NCI-H2107 treated with DMSO at 0.1 percent for 48 hours (cell line): ENCODE results near the gene ELK4.

Experiments
- DNase-seq: peaks from one replicate; lab custom pipeline; 2025; ENCODE audit not compliant: unreplicated experiment; lab: John Stamatoyannopoulos, UW

Gene ELK4

DNA sequence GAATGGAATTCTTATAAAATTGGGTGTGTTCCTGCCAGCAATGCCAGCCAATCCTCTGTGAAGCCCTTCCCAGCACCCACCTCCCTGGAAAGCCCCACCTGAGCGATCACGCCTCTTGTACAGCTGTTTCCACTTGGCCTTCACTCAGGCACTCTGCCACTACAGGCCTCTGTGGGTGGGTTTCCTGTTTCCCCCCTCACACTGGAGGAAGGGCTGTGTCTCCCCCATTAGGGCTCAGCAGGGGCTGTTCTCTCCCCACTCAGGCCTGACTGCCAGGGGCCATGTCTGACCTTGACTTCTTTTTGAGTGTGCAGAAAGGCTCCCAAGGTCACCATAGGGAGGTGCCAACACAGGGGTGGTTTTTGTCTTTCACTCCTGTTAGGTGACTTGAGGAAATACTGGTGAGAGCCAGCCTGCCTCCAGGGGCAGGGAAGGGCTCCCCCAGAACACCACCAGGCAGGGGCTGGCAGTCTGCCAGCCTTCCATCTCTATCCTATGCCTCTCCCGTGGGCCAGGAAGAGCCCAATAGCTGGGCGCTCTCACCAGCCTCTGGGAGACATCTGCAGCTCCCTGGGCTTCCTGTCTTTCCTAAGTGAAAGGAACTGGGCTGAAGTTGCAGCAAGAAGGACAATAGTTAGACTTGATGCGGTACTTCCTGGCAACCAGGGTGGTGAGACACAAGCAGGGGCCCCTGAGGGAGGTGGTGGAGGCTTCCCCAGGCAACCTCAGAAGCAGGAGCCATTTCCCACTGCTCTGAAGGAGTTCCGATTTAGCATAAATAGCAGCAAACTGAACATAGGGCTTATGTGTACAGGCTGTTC lies 49.1 kb downstream of the ELK4 start:
- no peak for DNase-seq

DNA sequence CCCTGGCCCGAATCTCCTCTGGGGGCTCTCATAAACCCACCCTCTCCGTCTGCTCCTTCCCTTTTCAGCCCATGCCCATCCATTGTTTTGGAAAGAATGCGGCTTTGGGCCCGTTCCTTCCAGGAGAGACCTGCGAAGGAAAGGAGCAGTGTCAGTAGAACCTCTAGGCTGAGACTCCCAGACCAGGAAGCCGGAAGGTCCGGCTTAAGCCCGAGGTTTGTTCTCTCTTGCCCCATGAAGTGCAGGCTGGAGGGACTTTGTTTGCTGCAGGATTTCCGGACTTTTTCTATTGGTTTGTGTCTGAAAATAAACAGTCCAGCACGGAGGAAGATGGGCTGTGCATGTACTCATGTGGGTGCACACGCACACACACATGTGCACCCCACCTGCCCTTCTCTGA lies 49.8 kb downstream of the ELK4 start:
- DNase-seq = no peak

DNA sequence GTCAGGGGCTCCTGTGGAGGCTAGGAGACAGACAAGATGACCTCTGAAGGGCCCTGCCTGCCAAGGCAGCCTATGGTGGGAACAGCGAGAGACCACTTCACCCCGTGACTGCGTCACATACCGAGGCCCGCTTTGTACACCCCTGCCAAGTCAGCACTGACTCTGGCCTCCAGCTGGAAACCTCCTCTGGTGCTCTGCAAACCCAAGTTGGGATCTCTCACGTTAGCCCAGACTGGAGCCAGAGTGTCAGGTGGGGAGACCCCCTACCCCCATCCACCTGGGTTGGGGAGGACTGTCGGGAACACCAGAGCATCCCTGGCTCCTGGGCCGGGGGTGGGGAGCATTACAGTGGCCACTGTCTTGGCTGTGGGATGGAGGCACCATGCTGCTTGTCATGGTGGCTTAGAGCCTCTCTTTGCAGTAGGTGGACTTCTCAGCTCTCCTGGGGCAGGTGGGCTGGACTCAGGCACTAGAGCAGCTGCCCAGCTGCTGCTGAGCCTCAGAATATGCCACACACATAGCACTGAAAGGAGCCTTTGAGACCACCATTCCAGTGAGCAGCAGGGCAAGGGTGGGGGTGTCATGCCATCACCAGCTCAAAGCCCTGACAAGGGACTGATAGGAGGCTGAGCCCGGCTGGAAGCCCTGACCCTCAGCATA lies 50.4 kb downstream of the ELK4 start:
- DNase-seq = no peak

DNA sequence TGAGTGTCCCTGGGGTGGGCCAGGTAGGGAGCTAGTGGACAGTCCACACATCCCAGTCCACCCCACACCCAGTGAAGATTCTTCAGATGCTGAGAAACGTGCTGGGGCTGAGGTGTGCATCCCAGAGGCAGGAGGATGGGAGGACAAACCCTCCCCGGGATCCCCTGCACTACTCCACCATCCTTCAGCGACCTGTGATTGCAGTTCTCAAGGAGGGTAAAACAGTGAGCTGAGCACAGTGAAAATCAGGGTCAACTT lies 51.0 kb downstream of the ELK4 start:
- no peak for DNase-seq

DNA sequence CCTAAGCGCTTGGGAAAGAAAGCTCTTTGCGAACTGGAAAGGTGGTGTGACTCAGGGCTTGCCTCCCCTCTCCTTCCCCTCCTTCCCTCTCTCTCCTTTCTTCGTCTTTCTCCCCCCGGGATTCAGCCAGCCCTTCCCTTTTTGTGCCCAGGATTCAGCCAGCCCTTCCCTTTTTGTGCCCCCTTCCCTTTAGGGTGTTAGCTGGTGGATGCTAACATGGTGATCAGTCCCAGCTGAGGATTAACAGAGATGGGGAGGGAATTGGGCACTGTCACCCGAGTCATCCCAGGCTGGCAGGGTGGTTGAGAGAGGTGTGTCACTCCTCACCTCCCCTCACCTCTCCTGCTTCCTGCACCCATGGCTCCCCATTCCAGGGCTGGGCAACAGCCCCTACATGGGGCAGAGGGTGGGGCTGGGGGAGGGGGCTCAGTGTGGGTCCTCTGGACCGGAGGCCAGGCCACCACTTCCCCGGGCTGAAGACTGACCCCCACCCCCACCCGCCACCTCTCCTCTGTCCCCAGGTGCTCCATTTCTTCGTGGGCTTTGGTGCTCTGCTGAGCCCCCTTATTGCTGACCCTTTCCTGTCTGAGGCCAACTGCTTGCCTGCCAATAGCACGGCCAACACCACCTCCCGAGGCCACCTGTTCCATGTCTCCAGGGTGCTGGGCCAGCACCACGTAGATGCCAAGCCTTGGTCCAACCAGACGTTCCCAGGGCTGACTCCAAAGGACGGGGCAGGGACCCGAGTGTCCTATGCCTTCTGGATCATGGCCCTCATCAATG lies 51.5 kb downstream of the ELK4 start:
- DNase-seq = no peak

DNA sequence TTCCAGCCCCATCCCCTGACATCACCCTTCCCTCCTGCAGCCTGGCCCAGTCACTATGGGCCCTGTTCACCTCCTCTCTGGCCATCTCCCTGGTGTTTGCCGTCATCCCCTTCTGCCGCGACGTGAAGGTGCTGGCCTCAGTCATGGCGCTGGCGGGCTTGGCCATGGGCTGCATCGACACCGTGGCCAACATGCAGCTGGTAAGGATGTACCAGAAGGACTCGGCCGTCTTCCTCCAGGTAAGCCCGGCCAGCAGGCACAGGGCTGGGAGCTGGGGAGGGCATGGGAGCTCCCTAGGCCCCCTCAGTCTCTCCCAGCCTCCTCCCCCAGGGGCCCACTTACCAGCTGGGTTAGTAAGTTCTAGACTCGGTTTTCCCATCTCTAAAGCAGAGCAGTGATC lies 52.1 kb downstream of the ELK4 start:
- no peak for DNase-seq

DNA sequence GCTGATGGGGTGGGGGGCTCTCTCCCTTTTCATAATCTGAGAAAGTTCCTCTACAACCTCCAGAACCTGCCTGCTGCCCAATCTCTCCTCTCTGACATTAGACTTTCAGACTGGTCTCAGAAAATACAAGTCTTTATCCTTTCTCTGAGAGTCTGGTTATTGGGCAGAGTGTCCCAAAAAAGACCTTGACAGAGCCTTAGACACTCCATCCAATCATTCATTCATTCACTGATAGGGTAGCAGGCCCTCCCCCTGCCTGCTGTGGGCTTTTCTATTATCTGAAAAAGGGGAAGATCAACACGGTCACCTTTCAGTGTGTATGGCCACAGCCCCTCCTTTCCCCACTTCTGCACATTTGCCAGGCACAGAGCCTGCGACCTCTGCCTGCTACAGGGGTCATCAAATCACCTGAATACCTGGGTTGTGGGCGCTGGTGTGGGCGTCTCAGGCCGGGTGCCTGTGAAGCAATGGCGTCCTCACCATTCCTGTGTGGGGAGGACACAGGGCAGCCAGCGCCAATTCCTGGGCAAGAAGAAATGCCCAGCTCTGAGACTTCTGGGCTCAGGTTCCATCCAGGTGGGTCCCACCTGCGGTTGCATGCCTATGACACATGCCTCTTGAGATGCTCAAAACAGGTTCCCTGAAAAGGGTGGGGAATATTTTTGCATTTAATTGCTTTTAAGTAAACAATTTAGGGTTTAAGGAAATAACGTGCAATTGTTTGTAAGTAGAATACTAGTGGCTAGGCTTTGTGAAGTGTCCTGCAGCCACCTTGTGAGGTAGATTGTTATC lies 52.8 kb downstream of the ELK4 start:
- DNase-seq = peak; percentile 83

DNA sequence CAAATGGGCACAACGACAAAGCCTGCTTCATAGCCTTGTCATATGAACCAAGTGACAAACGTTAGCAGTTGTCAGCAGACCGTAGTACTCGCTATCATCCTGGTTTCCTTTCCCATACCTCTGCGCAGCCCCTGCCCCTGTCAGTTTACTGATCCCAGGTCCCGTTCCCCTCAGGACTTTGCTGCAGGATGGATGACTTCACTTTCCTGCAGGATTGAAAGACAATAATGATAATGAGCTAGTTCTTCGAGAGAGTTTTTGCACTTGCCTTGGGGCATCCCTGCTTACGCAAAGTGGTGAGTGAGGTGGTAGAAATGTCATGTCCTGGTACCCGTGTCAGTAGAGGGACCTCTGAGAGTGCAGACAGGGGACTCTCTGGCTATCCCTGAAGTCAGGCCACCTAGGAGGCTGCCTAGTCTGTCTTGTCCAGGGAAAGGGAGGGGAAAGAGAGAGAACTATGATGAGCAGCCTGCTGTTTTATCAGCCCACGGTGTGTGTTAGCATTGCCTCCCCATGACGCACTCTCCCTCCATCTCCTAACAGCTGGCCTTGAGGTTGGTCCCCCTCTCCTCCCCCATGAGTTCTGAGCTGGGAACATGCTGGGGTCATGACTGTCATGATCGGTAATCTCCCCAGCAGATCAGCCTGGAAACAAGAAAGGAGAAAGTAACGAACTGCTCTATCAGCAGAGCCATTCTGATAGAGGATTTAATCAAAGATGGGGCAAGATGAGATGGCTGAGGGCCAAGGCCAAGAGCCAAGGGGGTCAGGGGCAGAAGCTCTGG lies 53.7 kb downstream of the ELK4 start:
- no peak for DNase-seq

DNA sequence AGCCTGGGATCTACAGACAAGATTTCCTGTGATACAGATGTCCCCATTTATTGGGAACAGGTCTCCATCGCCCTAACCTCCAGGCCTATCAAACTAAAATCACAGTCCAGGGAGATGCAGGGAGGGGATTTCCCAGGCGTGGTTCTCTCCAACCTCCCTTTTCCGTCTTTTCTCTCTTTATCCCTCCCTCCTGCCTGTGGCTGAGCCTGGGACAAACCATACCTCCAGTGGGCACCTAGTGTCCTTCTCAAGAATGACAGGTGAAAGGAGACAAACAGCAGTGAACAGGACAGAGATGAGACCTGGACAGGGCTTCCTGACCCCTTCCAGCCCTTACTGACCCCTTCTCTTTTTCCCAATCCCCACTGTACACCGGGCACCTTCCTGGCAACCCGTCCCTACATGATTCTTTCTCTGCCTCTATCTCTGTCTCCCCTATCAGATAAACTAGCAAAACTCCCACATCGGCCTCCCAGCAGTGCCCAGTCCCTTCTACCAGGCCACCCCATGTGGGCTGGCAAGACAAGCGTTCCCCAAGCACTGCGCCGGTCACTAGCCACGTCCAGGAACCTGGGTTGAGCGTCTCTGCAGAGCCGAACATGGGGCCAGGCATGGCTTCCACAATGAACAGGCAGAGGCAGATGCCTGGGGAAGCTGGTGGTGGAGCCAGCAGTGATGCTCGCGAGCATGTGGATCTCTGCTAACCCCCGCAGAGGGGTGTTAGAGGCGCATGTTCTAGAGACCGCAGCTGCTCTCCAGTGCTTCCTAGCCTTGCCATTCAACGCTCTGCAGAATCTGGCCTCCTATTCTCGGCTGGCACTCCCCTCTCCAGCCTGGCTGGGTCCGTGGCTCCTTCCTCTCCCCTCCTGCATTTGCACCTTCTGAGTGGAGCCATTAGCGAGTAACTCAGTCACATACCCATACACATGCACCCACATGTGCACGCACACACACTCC lies 54.7 kb downstream of the ELK4 start:
- no peak for DNase-seq

DNA sequence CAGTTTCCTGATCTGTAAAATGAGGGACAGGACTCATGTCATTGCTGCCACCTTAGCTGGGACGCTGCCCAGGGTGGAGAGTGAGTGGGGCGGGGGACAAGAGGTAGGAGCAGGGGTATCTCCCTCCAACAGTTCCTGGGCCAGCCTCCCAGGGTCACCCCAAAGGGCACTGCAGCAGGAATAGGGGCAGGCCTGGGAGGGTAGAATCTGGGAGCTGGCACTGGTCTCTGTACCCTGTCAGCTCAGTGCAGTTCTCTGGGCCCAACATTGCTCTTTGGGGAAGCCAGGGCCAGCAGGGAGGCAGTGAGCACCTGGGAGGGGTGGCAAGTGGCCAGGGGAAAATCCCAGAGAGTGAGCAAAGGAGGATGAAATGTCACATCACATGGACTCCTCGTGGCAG lies 55.8 kb downstream of the ELK4 start:
- DNase-seq = no peak

DNA sequence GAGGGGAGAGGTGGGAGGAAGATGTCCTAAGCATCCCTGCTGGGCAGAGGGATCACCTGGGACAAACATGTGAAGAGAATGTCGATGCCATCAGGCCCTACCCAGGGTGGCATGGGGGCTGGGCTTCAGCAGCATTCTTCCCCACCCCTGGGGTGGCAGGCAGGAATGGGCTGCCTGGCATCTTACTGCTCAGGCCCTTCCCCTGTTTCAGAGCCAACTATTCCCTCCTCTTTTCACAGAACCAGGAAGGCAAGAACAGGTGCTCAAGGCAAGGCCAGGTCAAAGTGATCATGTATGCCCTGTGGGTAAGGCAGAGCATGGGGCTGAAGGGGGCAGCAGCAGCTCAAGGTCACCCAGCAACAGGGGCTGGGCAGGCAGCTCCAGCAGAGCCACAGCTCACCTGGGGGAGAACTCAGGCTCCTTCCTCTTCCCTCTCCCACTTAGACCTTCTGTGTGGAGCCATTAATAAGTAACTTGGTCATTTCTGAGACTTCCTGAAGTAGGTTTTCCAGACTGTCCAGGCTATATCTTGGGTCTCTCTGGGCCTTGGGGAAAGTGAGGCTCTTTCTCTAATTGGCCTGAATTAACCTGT lies 56.4 kb downstream of the ELK4 start:
- no peak for DNase-seq

DNA sequence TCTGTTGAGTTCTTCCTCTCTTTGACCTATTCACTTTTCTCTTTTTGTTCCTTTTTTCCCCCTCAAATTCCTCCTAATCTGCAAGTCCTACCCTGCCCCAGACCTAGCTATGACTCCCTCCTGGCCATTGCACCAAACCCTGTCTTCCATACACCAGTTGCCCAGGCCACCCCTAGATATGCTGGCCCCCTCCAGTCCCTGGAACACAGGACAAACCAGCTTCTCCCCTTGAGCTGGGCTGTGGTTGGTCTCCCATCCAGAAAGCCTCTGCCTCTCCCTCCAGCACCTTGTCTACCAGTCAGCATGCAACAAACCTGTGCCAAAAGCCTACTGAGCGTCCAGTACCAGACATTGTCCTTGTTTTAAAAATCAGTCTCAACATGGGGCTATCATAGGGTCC lies 59.4 kb downstream of the ELK4 start:
- no peak for DNase-seq

DNA sequence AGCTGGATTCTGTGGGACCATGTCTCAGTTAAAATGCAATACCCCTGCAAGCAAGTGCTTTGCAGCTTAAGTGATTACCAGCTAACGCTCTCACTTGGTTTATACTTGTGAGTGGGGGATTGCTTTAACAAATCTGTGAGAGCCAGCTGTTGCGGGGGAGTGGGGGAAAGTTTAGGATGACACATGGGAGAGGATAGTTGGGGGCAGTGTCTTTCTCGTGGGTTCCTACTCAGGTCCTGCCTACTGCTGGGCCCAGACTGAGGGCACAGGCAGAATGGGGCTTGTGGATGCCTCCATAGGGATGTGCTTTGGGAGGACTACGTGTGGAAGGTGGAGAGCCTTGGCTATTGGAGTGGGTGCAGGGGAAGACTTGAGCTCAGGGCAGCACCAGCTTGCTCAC lies 60.1 kb downstream of the ELK4 start:
- no peak for DNase-seq

DNA sequence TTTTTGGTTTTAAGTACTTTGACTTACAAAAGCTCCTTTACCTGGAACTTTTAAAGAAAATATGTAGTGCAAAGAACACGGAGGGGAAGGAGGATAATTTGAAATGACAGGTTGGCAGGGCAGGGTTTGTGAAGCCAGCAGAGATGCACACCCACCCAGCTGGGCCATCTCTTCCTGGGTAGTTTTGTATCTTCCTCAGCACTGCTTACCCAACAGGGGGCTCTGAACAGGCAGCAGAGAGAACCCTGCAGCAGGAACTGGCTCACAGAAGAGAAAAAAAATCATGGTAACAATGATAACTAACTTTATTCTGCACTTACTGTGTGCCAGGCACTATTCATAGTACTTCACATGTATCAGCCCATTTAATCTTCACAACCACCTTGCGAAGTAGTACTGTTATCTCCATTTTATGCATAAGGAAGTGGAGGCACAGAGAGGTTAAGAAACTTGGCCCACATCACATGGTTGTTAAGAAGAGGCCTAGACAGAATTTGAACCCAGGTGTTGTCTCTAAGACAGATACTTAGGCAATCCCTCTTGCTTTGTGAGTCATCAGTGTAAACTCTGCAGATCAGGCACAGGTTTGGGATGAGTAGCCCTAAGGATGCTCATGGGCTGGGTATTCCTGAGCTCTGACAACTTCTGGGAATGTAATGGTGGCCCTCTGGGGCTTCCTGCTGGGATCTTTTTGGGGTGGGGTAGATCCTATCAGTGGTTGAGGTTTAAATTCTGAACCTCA lies 60.8 kb downstream of the ELK4 start:
- DNase-seq = no peak

DNA sequence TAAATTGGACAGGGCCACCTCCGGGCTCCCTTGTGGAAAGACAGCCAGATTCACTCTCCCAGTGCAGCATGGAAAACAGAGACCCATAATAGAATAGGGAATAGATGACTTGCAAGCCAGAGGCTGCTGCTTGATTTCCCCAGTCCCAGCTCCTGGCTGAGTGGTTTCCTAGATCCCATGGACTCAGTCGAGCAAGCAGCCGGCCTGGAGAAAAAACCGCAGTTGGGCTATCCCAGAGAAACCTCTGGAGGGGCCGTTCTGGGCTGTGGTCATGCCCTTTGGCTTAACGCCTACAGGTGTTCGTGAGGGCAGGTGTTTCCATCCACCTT lies 61.7 kb downstream of the ELK4 start:
- no peak for DNase-seq

DNA sequence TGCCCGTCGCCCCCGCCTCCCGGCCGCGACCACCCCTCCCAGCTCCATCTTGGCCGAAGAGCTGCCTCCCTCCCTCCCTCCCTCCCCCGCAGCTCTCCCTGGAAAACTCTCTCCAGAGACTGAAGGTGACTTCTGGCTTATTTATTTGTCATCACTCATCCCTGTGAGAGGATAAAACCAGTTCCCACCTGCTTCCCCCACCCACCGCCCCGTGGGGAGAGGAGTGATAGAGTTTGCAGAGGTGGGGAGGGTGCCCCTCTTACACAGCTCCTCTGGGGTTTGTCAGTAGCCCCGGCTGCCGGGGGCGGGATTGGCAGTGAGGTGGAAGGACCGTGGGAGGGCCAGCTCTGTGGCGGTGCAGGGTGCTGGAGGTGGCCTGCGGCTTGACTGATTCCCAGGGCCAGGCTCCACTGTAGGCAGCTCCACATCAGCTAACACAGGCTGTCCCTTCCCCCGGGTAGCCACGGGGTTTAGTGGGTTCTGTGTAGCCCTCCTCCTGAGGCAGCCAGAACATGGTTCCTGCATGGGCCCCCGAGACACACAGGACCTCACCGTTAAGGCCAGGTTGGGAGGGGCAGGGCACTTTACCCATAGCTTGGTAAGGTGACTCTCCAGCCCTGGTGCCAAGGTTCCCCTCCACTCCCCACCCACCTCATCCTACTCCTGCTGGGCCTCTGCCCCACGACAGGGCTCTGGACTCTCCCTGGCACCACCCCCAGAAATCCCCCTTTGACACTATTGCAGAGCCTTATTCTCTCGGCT lies 62.2 kb downstream of the ELK4 start:
- DNase-seq = no peak

DNA sequence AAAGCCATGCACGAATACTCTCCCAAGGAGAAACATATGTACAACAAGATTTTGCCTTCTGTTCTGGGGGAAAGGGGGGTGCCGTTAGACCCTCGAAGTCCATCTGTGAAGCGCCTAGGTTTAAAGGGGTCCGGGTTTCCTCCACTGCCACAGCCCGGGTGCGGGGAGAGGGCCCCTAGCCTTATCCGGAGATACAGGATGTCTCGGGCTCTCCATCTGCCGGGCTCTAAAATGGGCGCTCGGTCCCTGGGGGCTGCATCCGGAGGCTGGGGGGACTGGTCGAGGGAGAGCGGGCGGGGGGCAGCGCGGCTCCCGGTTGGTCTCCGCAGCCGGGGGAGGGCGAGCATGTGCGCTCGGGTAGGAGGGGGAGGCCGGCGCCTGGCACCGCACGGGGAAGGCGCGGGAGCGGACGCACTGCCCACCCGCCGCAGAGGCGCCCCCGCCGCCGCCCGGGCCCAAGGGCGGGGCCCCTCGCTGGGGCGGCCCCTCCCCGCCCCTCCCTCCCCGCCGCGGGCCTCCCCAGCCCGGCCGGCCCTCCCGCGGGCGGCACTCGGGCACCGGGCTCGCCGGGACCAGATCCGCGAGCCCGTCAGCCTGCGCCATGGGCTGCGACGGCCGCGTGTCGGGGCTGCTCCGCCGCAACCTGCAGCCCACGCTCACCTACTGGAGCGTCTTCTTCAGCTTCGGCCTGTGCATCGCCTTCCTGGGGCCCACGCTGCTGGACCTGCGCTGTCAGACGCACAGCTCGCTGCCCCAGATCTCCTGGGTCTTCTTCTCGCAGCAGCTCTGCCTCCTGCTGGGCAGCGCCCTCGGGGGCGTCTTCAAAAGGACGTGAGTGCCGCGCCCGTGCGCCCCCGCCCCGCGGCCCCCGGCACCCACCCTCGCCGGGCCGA lies 63.1 kb downstream of the ELK4 start:
- no peak for DNase-seq
